BE2C (cell line): ENCODE measurements around the gene HLA-B.

Source experiments
- DNase-seq: peaks from one replicate; pipeline ENCODE4 v3.0.0-alpha.2; 2020
- H3K27me3 ChIP-seq: fragments of 250-450 bp; sonication (Bioruptor Pico); 2 replicates; pipeline ENCODE4 v1.5.1; 2020; ENCODE audit warnings: mild to moderate bottlenecking
- H3K36me3 ChIP-seq: fragments of 250-450 bp; sonication (Bioruptor Pico); 2 replicates; pipeline ENCODE4 v1.5.1; 2020; ENCODE audit warnings: mild to moderate bottlenecking
- H3K4me1 ChIP-seq: fragments of 250-450 bp; sonication (Bioruptor Pico); 2 replicates; pipeline ENCODE4 v1.5.1; 2020
- H3K4me3 ChIP-seq: 2 replicates; pipeline ENCODE4 v1.5.1; 2011; ENCODE audit warnings: low read depth, low read length
- H3K9me3 ChIP-seq: fragments of 250-450 bp; sonication (Bioruptor Pico); 2 replicates; pipeline ENCODE4 v1.5.1; 2020
- CTCF ChIP-seq: IDR thresholded peaks from 2 replicates; pipeline ENCODE4 v1.5.1; 2012; ENCODE audit warnings: mild to moderate bottlenecking, low read depth, low read length

Gene HLA-B

DNA sequence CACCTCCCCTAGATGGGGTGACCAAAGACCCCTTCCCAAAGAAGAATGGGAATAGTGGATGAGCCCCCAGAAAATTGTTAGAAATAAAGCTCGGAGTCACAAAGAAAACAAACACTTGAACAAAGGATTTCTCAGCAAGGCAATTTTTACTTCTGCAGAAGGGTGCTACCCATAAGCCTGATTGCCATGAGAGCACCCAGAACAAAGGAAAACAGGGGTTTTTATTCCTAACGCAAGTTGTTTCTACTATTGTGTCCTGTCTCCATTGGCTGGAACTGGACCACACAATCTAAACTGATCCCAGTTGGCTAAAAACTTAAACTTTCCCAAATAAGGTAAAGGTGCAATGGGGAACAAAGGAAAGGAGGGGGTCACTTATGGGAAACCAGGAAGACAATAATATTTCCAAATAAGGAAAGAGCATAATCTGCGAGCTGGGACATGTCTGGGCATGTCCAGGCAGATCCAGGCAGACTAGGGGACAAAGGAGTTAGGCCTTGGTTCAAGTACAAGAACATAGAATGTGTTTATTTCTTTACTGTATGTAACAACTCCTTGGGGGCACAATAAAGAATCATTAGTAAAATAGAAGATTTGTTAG is 20.0 kb downstream of the HLA-B start:
- peaks cover 12% of the 10 kb centered on the region for H3K27me3 ChIP-seq
- no peaks in the 10 kb centered on the region for H3K36me3 ChIP-seq
- TF ChIP-seq CTCF: no peak
- no peak overlapping the region for H3K4me3 ChIP-seq
- no peaks in the 10 kb centered on the region for H3K9me3 ChIP-seq
- H3K4me1 ChIP-seq: no peaks in the 10 kb centered on the region
- DNase-seq: no peak

DNA sequence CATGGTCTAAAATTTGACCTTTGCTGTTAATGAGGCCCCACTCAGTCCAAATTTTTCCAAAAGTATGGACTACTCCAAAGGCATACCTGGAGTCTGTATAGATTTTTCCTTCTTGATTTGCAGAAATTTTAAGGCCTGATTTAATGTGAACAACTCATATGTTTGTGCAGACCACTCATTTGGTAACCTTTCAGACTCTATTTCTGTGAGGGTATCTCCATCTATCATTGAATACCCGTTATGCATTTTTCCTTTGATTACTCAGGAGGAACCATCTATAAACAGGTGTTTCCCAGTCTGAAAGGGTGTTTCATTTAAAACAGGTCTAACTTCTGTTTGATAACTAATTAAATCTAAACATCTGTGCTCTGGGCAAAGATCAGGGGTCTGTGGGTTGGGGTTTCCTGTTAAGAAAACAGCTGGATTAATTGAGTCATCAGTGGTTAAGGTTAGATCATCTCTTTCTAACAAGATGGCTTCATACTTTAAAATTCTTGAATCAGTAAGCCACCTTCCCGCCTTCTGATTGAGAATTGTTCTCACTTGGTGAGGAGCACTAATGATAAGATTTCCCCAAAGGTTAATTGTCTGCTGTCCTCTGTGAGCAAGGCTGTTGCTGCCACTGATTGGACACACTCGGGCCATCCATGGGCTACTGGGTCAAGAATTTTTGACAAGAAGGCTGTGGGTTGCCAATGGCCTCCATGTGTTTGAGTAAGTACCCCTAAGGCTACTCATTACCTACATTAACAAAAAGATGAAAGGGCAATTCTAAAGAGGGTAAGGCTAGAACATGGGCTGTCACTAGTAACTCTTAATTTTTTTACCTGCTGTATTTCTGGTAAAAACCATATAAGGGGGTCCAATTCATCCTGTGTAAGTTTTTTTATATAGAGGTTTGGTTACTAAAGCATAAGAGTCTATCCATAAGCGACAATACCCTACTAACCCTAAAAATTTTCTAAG is 24.1 kb downstream of the HLA-B start:
- Histone ChIP-seq H3K36me3 (no peaks in the 10 kb centered on the region), H3K4me1 (no peaks in the 10 kb centered on the region), H3K27me3 (peaks cover 9% of the 10 kb centered on the region; the same call in 1 of the 2 replicates), H3K4me3 (no peak overlapping the region), H3K9me3 (no peaks in the 10 kb centered on the region)
- DNase-seq: no peak
- TF ChIP-seq CTCF: no peak

- no peak overlapping the region for H3K4me3 ChIP-seq
- no peak for TF ChIP-seq CTCF
- H3K9me3 ChIP-seq: no peaks in the 10 kb centered on the region
- H3K4me1 ChIP-seq: no peaks in the 10 kb centered on the region
- H3K36me3 ChIP-seq: no peaks in the 10 kb centered on the region
- DNase-seq: no peak
- peaks cover 9% of the 10 kb centered on the region for H3K27me3 ChIP-seq
Measured at GRCh38 chr6:31328355-31328960, 28.5 kb downstream of the HLA-B start.

GRCh38 chr6:31321820-31322219 is 35.2 kb downstream of the HLA-B start:
- H3K27me3 ChIP-seq: peaks cover 24% of the 10 kb centered on the region
- H3K4me1 ChIP-seq: no peaks in the 10 kb centered on the region
- H3K36me3 ChIP-seq: no peaks in the 10 kb centered on the region
- no peak for TF ChIP-seq CTCF
- no peak overlapping the region for H3K4me3 ChIP-seq
- no peak for DNase-seq
- H3K9me3 ChIP-seq: no peaks in the 10 kb centered on the region

- Histone ChIP-seq H3K27me3 (peaks cover 24% of the 10 kb centered on the region), H3K36me3 (no peaks in the 10 kb centered on the region), H3K4me1 (no peaks in the 10 kb centered on the region), H3K4me3 (no peak overlapping the region), H3K9me3 (no peaks in the 10 kb centered on the region)
- no peak for TF ChIP-seq CTCF
- DNase-seq: no peak
Measured at GRCh38 chr6:31321005-31321707, 35.8 kb downstream of the HLA-B start.
